H7 (cell line): ENCODE results near the gene ERCC1. TPM values are rescaled to one million over a fixed set of nuclear protein-coding genes. Genes with fewer than 3 reads are reported as not detected.

Source experiments
- DNase-seq: peaks from one replicate; pipeline ENCODE4 v3.0.0; 2012
- H3K27me3 ChIP-seq: 2 replicates; pipeline ENCODE4 v1.6.0; 2011; ENCODE audit warnings: mild to moderate bottlenecking, low read length; ENCODE audit not compliant: control insufficient read depth, insufficient read depth
- H3K36me3 ChIP-seq: replicated peaks from 2 replicates; pipeline ENCODE4 v1.5.1; 2011; ENCODE audit warnings: low read length; ENCODE audit not compliant: control insufficient read depth, insufficient read depth
- H3K4me3 ChIP-seq: 2 replicates; pipeline ENCODE4 v1.5.1; 2011; ENCODE audit warnings: low read depth, mild to moderate bottlenecking, control low read depth, low read length, moderate library complexity; ENCODE audit not compliant: insufficient read depth
- total RNA-seq: library from RNA; depleted of rRNA; stranded (reverse); fragments of >200 nt; shearing (Covaris generic); gene quantifications from 2 replicates; pipeline ENCODE4 v1.2.3, GENCODE V29; 2014; rRNA removed

Gene ERCC1
- total RNA-seq, 1 experiment from 2014 or later, result 68.5 TPM

DNA sequence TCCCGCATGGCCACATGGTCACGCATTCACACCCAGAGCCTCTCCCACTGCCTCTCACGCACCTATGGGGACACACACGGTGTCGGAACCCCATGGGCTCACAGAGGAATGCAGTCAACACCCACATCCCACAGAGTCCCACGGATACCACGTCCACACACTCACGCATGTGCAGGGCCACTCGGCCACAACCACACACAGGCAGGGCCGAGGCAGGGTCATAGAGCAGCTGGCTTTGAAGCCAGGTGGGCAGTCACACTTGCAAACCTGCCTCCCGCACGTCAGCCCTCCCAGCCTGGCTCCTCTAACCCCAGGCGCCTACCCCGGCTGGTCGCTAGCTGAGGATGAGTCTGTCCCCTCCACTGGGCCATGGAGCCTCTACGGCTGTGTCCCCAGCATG is 61.4 kb downstream of the ERCC1 start:
- peak; percentile 39 for DNase-seq
- H3K36me3 ChIP-seq, result peaks cover 43% of the 10 kb centered on the region
- no peaks in the 10 kb centered on the region for H3K27me3 ChIP-seq
- no peak overlapping the region for H3K4me3 ChIP-seq

DNA sequence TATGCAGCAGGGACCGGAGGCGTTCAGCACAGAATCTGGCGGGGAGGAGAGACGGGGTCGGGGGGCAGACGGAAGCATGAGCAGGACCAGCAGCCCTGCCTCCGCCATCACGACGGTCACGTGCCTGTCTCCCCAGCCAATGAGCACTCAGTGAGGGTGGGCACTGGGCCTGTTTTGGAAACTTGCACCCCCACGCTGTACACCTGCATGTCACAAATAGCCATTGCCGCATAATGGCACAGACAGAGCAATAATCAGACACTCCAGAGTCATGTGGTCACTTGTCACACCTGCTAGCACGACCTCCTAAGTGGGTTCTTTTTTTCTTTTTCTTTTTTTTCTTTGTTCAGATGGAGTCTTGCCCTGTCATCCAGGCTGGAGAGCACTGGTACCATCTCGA is 62.1 kb downstream of the ERCC1 start:
- H3K36me3 ChIP-seq, result peaks cover 48% of the 10 kb centered on the region
- no peaks in the 10 kb centered on the region for H3K27me3 ChIP-seq
- peak; percentile 30 for DNase-seq
- no peak overlapping the region for H3K4me3 ChIP-seq

DNA sequence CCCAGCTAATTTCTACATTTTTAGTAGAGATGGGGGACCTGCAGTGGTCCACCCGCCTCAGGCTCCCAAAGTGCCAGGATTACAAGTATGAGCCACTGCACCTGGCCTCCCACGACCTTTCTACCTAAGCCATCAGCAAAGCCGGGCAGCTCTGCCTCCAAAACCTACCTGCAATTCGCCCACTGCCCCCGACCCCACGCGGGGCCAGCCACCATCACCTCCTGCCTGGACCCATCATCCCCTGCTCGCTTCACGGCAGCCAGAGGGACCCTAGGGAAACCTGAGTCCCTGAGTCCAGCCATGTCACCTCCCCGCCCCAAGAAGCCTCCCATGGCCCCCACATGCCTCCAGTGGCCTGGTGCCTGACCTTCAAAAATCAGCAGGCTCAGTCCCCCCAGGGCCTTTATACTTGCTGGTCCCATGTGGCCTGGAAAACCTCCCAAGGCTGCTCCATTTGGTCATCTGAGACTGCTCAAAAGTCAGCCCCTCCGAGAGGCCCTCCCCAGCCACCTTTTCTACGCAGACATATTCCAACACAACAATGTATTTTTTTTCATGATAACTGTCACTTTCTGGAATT is 65.4 kb downstream of the ERCC1 start:
- DNase-seq, result peak; percentile 40
- H3K36me3 ChIP-seq, result peaks cover 65% of the 10 kb centered on the region
- no peaks in the 10 kb centered on the region for H3K27me3 ChIP-seq

DNA sequence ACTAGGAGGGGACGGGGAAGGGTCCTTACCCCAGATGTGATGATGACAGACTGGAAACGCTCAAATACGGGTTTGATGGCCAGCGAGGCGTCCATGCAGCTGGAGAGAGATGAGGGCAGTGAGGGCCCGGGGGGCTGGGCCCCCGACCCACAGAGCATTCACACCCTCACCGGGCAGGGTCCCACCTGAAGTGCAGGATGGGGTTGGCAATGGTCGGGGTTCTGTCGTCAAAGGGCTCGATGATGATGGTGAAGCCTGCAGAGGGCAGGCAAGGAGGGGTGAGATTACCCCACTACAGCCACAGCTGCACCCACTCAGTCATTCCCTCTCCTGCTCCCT is 66.3 kb downstream of the ERCC1 start:
- peak; percentile 54 for DNase-seq
- Histone ChIP-seq H3K27me3 (no peaks in the 10 kb centered on the region), H3K4me3 (no peak overlapping the region), H3K36me3 (peaks cover 62% of the 10 kb centered on the region)

More for the DNA sequence above, 65.4 kb downstream of the ERCC1 start:
- no peak overlapping the region for H3K4me3 ChIP-seq

Other genes with a start within 250 kb of the ERCC1 start
- gene TRAPPC6A, start 245.7 kb downstream of the ERCC1 start, total RNA-seq, result 39.3 and 47.4 TPM in 2 replicates
- 3.4 and 4.3 TPM in 2 replicates for gene BLOC1S3, start 245.1 kb downstream of the ERCC1 start, total RNA-seq
- gene EXOC3L2, start 178.5 kb downstream of the ERCC1 start, total RNA-seq, result 2.2 and 5.4 TPM in 2 replicates
- gene MARK4, start 172.6 kb downstream of the ERCC1 start, total RNA-seq, result 16.1 and 26.5 TPM in 2 replicates
- not detected in 2 replicates for gene CKM, start 101.0 kb downstream of the ERCC1 start, total RNA-seq
- gene KLC3, start 83.2 kb downstream of the ERCC1 start, total RNA-seq, result 1.6 and 1.8 TPM in 2 replicates
- gene ERCC2, start 53.3 kb downstream of the ERCC1 start, total RNA-seq, result 48.7 and 54.2 TPM in 2 replicates
- 12.8 and 18.9 TPM in 2 replicates for gene PPP1R13L, start 18.8 kb downstream of the ERCC1 start, total RNA-seq
- 35.8 and 39.6 TPM in 2 replicates for gene POLR1G, start 17.3 kb downstream of the ERCC1 start, total RNA-seq
- 1.6 and 10.3 TPM in 2 replicates for gene FOSB, start 44.1 kb upstream of the ERCC1 start, total RNA-seq
- gene RTN2, start 73.1 kb upstream of the ERCC1 start, total RNA-seq, result 16.3 and 17.5 TPM in 2 replicates
- gene PPM1N, start 74.5 kb upstream of the ERCC1 start, total RNA-seq, result 4.0 and 9.2 TPM in 2 replicates
- 103 and 130 TPM in 2 replicates for gene VASP, start 83.6 kb upstream of the ERCC1 start, total RNA-seq
- gene OPA3, start 160.9 kb upstream of the ERCC1 start, total RNA-seq, result 12.6 and 14.2 TPM in 2 replicates
- 0.07 and 0.41 TPM in 2 replicates for gene GPR4, start 178.3 kb upstream of the ERCC1 start, total RNA-seq
- 42.5 and 48.6 TPM in 2 replicates for gene EML2, start 215.5 kb upstream of the ERCC1 start, total RNA-seq
- 0.81 TPM in 1 of 2 replicates, not detected in the other for gene GIPR, start 244.3 kb upstream of the ERCC1 start, total RNA-seq